ENCODE data around the gene GIT2.
A peak's percentile ranks its signal among the peaks of the same experiment; 100 is the strongest.
"Not testable (repeated sequence)": the region's sequence is repeated elsewhere in the genome, so short reads cannot be mapped to it uniquely, and the experiment has no call there.

Gene GIT2

GRCh38 chr12:110005319-110005973 lies 9.3 kb upstream of the GIT2 start:
- no peak for DNase-seq

GRCh38 chr12:110004598-110004997 lies 8.4 kb upstream of the GIT2 start:
- DNase-seq: no peak

GRCh38 chr12:110002676-110003515 lies 6.7 kb upstream of the GIT2 start:
- no peak for DNase-seq

- DNase-seq: no peak
These were observed 5.4 kb upstream of the GIT2 start for GRCh38 chr12:110001596-110001995.

- no peak for DNase-seq
These were observed 3.9 kb upstream of the GIT2 start for GRCh38 chr12:109999983-110000505.

- no peak for DNase-seq
These were observed 3.4 kb upstream of the GIT2 start for GRCh38 chr12:109999649-109999971.

- DNase-seq: peak; percentile 85
These were observed 2.9 kb upstream of the GIT2 start, which contains the start of gene ANKRD13A for GRCh38 chr12:109998904-109999648. ANKRD13A (plus strand) TSS chr12:109999430; CDS start chr12:109999689, 259 bp downstream.

GRCh38 chr12:109998241-109998903 lies 2.2 kb upstream of the GIT2 start:
- no peak for DNase-seq

GRCh38 chr12:109997393-109997792 lies 1.2 kb upstream of the GIT2 start:
- no peak for DNase-seq

- DNase-seq: no peak
These were observed 300 bp upstream of the GIT2 start for GRCh38 chr12:109996483-109996853.

GRCh38 chr12:109995361-109995685 lies 845 bp downstream of the GIT2 start:
- DNase-seq: no peak

GRCh38 chr12:109994401-109995175 lies 1.6 kb downstream of the GIT2 start:
- no peak for DNase-seq

GRCh38 chr12:109993091-109993490 lies 3.1 kb downstream of the GIT2 start:
- no peak for DNase-seq

GRCh38 chr12:109991586-109991985 lies 4.6 kb downstream of the GIT2 start:
- DNase-seq: no peak

GRCh38 chr12:109989380-109989779 lies 6.8 kb downstream of the GIT2 start:
- no peak for DNase-seq

GRCh38 chr12:109988903-109989302 lies 7.3 kb downstream of the GIT2 start:
- no peak for DNase-seq

GRCh38 chr12:109988274-109988673 lies 7.9 kb downstream of the GIT2 start:
- no peak for DNase-seq

- no peak for DNase-seq
These were observed 8.6 kb downstream of the GIT2 start for GRCh38 chr12:109987615-109988014.

GRCh38 chr12:109986236-109986635 lies 9.9 kb downstream of the GIT2 start:
- not testable (repeated sequence) for DNase-seq

GRCh38 chr12:109983432-109984142 lies 12.6 kb downstream of the GIT2 start:
- no peak for DNase-seq

GRCh38 chr12:109982210-109982609 lies 14.0 kb downstream of the GIT2 start:
- no peak for DNase-seq

- DNase-seq: no peak
These were observed 14.9 kb downstream of the GIT2 start for GRCh38 chr12:109981311-109981710.

Data from NCI-H510A (cell line).